Lung (tissue), 12 donors: ENCODE results near the gene CD47. TPM values are rescaled to one million over a fixed set of nuclear protein-coding genes. Genes with fewer than 3 reads are reported as not detected.

Source experiments
- ATAC-seq: fragments of 200-7000 bp; cut with Tn5 transposase; one replicate; pipeline ENCODE4 v1.9.1; 2020; ENCODE audit warnings: moderate number of reproducible peaks; ENCODE audit not compliant: insufficient read depth, low FRiP score
- DNase-seq, 3 donors: peaks; one replicate each; pipeline ENCODE4 v3.0.0-alpha.2; 2013 to 2017
- H3K27ac ChIP-seq, 2 donors: one replicate each; pipeline ENCODE4 v1.5.1; 2013; ENCODE audit warnings: mild to moderate bottlenecking in 2 of 2, moderate library complexity in 2 of 2, control low read depth in 1 of 2, inconsistent platforms in 1 of 2, low read depth in 1 of 2, low read length in 1 of 2
- H3K27me3 ChIP-seq, 3 donors: one replicate each; pipeline ENCODE4 v1.5.1; 2013; ENCODE audit warnings: low read length in 2 of 3; ENCODE audit not compliant: control insufficient read depth in 3 of 3, insufficient read depth in 3 of 3
- H3K36me3 ChIP-seq, 4 donors: one replicate each; pipeline ENCODE4 v1.5.1; 2013; ENCODE audit warnings: low read length in 4 of 4, mild to moderate bottlenecking in 1 of 4, moderate library complexity in 1 of 4; ENCODE audit not compliant: control insufficient read depth in 4 of 4, insufficient read depth in 4 of 4
- H3K4me1 ChIP-seq, 5 donors: one replicate each; pipeline ENCODE4 v1.5.1; 2013; ENCODE audit warnings: low read length in 5 of 5, mild to moderate bottlenecking in 2 of 5, moderate library complexity in 1 of 5; ENCODE audit not compliant: control insufficient read depth in 5 of 5, insufficient read depth in 5 of 5
- H3K4me3 ChIP-seq: one replicate; pipeline ENCODE4 v1.5.1; 2013; ENCODE audit warnings: mild to moderate bottlenecking, control low read depth, moderate library complexity
- H3K9ac ChIP-seq, 2 donors: one replicate each; pipeline ENCODE4 v1.5.1; 2013; ENCODE audit warnings: low read length in 2 of 2, control low read depth in 1 of 2; ENCODE audit not compliant: insufficient read depth in 1 of 2
- H3K9me3 ChIP-seq, 4 donors: one replicate each; pipeline ENCODE4 v1.5.1; 2013; ENCODE audit warnings: low read length in 3 of 4, mild to moderate bottlenecking in 1 of 4, moderate library complexity in 1 of 4; ENCODE audit not compliant: control insufficient read depth in 4 of 4, insufficient read depth in 3 of 4
- CTCF ChIP-seq: IDR thresholded peaks from 2 replicates; pipeline ENCODE4 v1.5.1; 2012; ENCODE audit warnings: mild to moderate bottlenecking; ENCODE audit errors: control extremely low read depth, extremely low read depth
- WGBS, 2 donors: extraction: QIAGEN DNeasy Blood & Tissue Kit; methylation state at CpG; one replicate each; pipeline ENCODE4 v1.1.7; 2013; 5-methylcytosine and 5-hydroxymethylcytosine counted together
- polyA plus RNA-seq, 2 donors: library from polyadenylated mRNA; stranded (reverse); fragments of 200-250 nt; gene quantifications; one replicate each; pipeline ENCODE4 v1.2.1, GENCODE V29; 2013
- total RNA-seq, 2 donors: library from RNA; depleted of rRNA in 1 of 2; stranded (reverse); fragments of >200 nt in 1 of 2; gene quantifications; one replicate each; pipeline ENCODE4 v1.2.1, GENCODE V29; 2014 to 2021
- donor health status: control.
- donor health status: control.
- donor health status: Bipolar disorder and iron deficiency.
- donor health status: healthy.
- donor health status: DM: yes; HTN: yes; CAD: no.

The CD47 gene
- total and polyA plus RNA-seq, 4 donors: 115 to 410 (median 133) TPM

GRCh38 chr3:108070356-108070755 lies 20.5 kb downstream of the CD47 start:
- no peak for ATAC-seq
- no peaks in the 10 kb centered on the region for H3K9me3 ChIP-seq
- 76 to 77% methylated on average over 6 of the region's 6 CpGs for WGBS, 2 donors
- H3K4me3 ChIP-seq: no peak overlapping the region
- no peak overlapping the region for H3K9ac ChIP-seq
- DNase-seq: no peak
- H3K27ac ChIP-seq: no peak overlapping the region
- H3K36me3 ChIP-seq: peaks cover 1 to 21% (median 12%) of the 10 kb centered on the region in 4 donors
- peaks cover 0 to 7% (median 0%) of the 10 kb centered on the region in 5 donors for H3K4me1 ChIP-seq
- H3K27me3 ChIP-seq: no peaks in the 10 kb centered on the region
- TF ChIP-seq CTCF: no peak

GRCh38 chr3:108067768-108068167 lies 23.1 kb downstream of the CD47 start:
- Histone ChIP-seq H3K27ac (no peak overlapping the region), H3K27me3 (no peaks in the 10 kb centered on the region), H3K4me3 (no peak overlapping the region), H3K9ac (no peak overlapping the region), H3K4me1 (peaks cover 0 to 6% (median 0%) of the 10 kb centered on the region in 5 donors), H3K9me3 (no peaks in the 10 kb centered on the region), H3K36me3 (peaks cover 2 to 21% (median 12%) of the 10 kb centered on the region in 4 donors)
- WGBS, 2 donors: 55 to 67% methylated on average over 1 of the region's 1 CpG
- ATAC-seq: no peak
- no peak for TF ChIP-seq CTCF
- DNase-seq: no peak

- no peak for TF ChIP-seq CTCF
- DNase-seq (no peak), ATAC-seq (no peak)
- H3K27me3 ChIP-seq: no peaks in the 10 kb centered on the region
- H3K27ac ChIP-seq: no peak overlapping the region
- H3K36me3 ChIP-seq: peaks cover 6 to 19% (median 14%) of the 10 kb centered on the region in 4 donors
- H3K9ac ChIP-seq: no peak overlapping the region
- no peak overlapping the region for H3K4me3 ChIP-seq
- peaks cover 0 to 6% (median 0%) of the 10 kb centered on the region in 5 donors for H3K4me1 ChIP-seq
- H3K9me3 ChIP-seq: no peaks in the 10 kb centered on the region
Measured at GRCh38 chr3:108065096-108065495, 25.7 kb downstream of the CD47 start.

- no peaks in the 10 kb centered on the region for H3K27me3 ChIP-seq
- DNase-seq: no peak
- no peak overlapping the region for H3K4me3 ChIP-seq
- no peaks in the 10 kb centered on the region for H3K9me3 ChIP-seq
- WGBS, 2 donors: 93 to 98% methylated on average over 1 of the region's 1 CpG
- no peak for TF ChIP-seq CTCF
- H3K9ac ChIP-seq: no peak overlapping the region
- H3K27ac ChIP-seq: no peak overlapping the region
- peaks cover 8 to 22% (median 16%) of the 10 kb centered on the region in 4 donors for H3K36me3 ChIP-seq
- no peak for ATAC-seq
- H3K4me1 ChIP-seq: peaks cover 0 to 6% (median 0%) of the 10 kb centered on the region in 5 donors
Measured at GRCh38 chr3:108064293-108064887, 26.4 kb downstream of the CD47 start.
